H1 (cell line): Measurements from ENCODE around the gene TEX30. TPM values are rescaled to one million over a fixed set of nuclear protein-coding genes. Genes with fewer than 3 reads are reported as not detected.

Experiments
- CTCF ChIA-PET: fragments of 300-600 bp; sonication (Branson Sonifier 250); formaldehyde crosslinking; loops from one replicate; lab custom pipeline; 2021; ENCODE audit not compliant: partially characterized antibody; lab: Charles Lee
- POLR2A ChIA-PET: fragments of 300-600 bp; sonication (Branson Sonifier 250); formaldehyde crosslinking; loops from one replicate; lab custom pipeline; 2021; ENCODE audit warnings: inconsistent platforms; ENCODE audit not compliant: partially characterized antibody; lab: Charles Lee
- DNase-seq, 2 experiments: peaks; one replicate each; pipeline versions ENCODE4 v3.0.0 to v3.0.0-alpha.2; 2010 to 2022; ENCODE audit warnings: low spot score in 2 of 2, low read depth in 1 of 2, mixed read lengths in 1 of 2
- FAIRE-seq: peaks from 2 replicates; lab custom pipeline; 2011; peaks lifted over from hg19 to GRCh38; lab: Jason Lieb, UNC
- H2AFZ ChIP-seq: 2 replicates; pipeline ENCODE4 v1.8.1; 2012; ENCODE audit warnings: low read length, inconsistent platforms
- H2AK5ac ChIP-seq: 2 replicates; pipeline ENCODE4 v1.6.1; 2013; ENCODE audit warnings: low read depth, low read length
- H2BK120ac ChIP-seq: replicated peaks from 2 replicates; pipeline ENCODE3; 2013; ENCODE audit warnings: low read depth, low read length, inconsistent platforms
- H2BK12ac ChIP-seq: 2 replicates; pipeline ENCODE4 v1.6.1; 2013; ENCODE audit warnings: low read depth, low read length
- H2BK15ac ChIP-seq: 2 replicates; pipeline ENCODE4 v1.6.1; 2013; ENCODE audit warnings: low read length
- H2BK20ac ChIP-seq: 2 replicates; pipeline ENCODE4 v1.6.1; 2013; ENCODE audit warnings: low read length
- H2BK5ac ChIP-seq: 2 replicates; pipeline ENCODE4 v1.6.1; 2013; ENCODE audit warnings: low read depth, low read length
- H3K14ac ChIP-seq: 2 replicates; pipeline ENCODE4 v1.6.1; 2013; ENCODE audit warnings: inconsistent platforms; ENCODE audit not compliant: insufficient read length
- H3K18ac ChIP-seq: 2 replicates; pipeline ENCODE4 v1.6.1; 2013; ENCODE audit warnings: low read length; ENCODE audit errors: extremely low read depth
- H3K23ac ChIP-seq: 2 replicates; pipeline ENCODE4 v1.6.1; 2013; ENCODE audit warnings: inconsistent platforms; ENCODE audit not compliant: insufficient read length
- H3K23me2 ChIP-seq: 2 replicates; pipeline ENCODE4 v1.6.1; 2013; ENCODE audit warnings: low read depth, low read length
- H3K27ac ChIP-seq: 2 replicates; pipeline ENCODE4 v1.6.1; 2011; ENCODE audit warnings: low read depth, low read length, inconsistent platforms
- H3K27me3 ChIP-seq, 4 experiments: replicated peaks in 1 of 4; 1 replicate in 1 of 4; 2 replicates in 3 of 4; pipeline versions ENCODE4 v1.6.1 to v1.8.1; 2011 to 2013; ENCODE audit warnings: low read length in 3 of 4, mild to moderate bottlenecking in 3 of 4, inconsistent platforms in 2 of 4, mixed read lengths in 2 of 4, moderate library complexity in 1 of 4; ENCODE audit not compliant: control insufficient read depth in 3 of 4, insufficient read depth in 3 of 4; ENCODE audit errors: extremely low read depth in 1 of 4
- H3K36me3 ChIP-seq, 4 experiments: 2 replicates each; pipeline versions ENCODE4 v1.6.1 to v1.8.1; 2011 to 2013; ENCODE audit warnings: mild to moderate bottlenecking in 4 of 4, low read length in 3 of 4, moderate library complexity in 2 of 4, control low read depth in 1 of 4, inconsistent platforms in 1 of 4; ENCODE audit not compliant: insufficient read depth in 4 of 4, control insufficient read depth in 2 of 4
- H3K4ac ChIP-seq: replicated peaks from 2 replicates; pipeline ENCODE3; 2013; ENCODE audit warnings: low read length, low read depth, mixed read lengths, inconsistent platforms; ENCODE audit not compliant: insufficient read length
- H3K4me1 ChIP-seq, 4 experiments: replicated peaks in 1 of 4; 1 replicate in 1 of 4; 2 replicates in 3 of 4; pipeline versions ENCODE4 v1.6.1 to v1.8.1; 2011 to 2013; ENCODE audit warnings: low read length in 3 of 4, inconsistent platforms in 2 of 4, mixed read lengths in 1 of 4; ENCODE audit not compliant: insufficient read depth in 4 of 4, control insufficient read depth in 3 of 4
- H3K4me2 ChIP-seq, 2 experiments: 2 replicates each; pipeline versions ENCODE4 v1.6.1 to v1.8.1; 2011 to 2013; ENCODE audit warnings: low read depth in 2 of 2, low read length in 2 of 2, control low read depth in 1 of 2, inconsistent platforms in 1 of 2, mild to moderate bottlenecking in 1 of 2; ENCODE audit not compliant: insufficient read depth in 1 of 2
- H3K4me3 ChIP-seq, 4 experiments: fragments of 200-600, 300-600 bp in 1 of 4; sonication (generic), shearing (Covaris generic), sonication (Bioruptor Twin) in 1 of 4; 2 replicates each; pipeline versions ENCODE4 v1.5.1 to v1.8.1; 2011 to 2016; ENCODE audit warnings: low read length in 4 of 4, low read depth in 3 of 4, control low read depth in 2 of 4, inconsistent platforms in 2 of 4, mild to moderate bottlenecking in 2 of 4, mixed read lengths in 1 of 4, moderate library complexity in 1 of 4; ENCODE audit not compliant: insufficient read depth in 2 of 4; ENCODE audit errors: extremely low read depth in 1 of 4
- H3K56ac ChIP-seq: replicated peaks from 2 replicates; pipeline ENCODE3; 2013; ENCODE audit warnings: low read depth, mild to moderate bottlenecking, mixed read lengths, low read length, inconsistent platforms; ENCODE audit not compliant: insufficient read length
- H3K79me1 ChIP-seq: 2 replicates; pipeline ENCODE4 v1.6.1; 2013; ENCODE audit warnings: low read depth, low read length, control low read depth
- H3K79me2 ChIP-seq, 2 experiments: 2 replicates each; pipeline versions ENCODE4 v1.6.1 to v1.8.1; 2012 to 2013; ENCODE audit warnings: low read length in 2 of 2, mild to moderate bottlenecking in 2 of 2, inconsistent platforms in 1 of 2; ENCODE audit not compliant: insufficient read depth in 2 of 2, control insufficient read depth in 1 of 2
- H3K9ac ChIP-seq, 4 experiments: replicated peaks in 1 of 4; 1 replicate in 1 of 4; 2 replicates in 3 of 4; pipeline versions ENCODE4 v1.6.1 to v1.8.1; 2011 to 2013; ENCODE audit warnings: low read depth in 3 of 4, low read length in 3 of 4, control low read depth in 2 of 4, mild to moderate bottlenecking in 2 of 4, moderate library complexity in 2 of 4, inconsistent platforms in 1 of 4; ENCODE audit errors: extremely low read depth in 1 of 4
- H3K9me3 ChIP-seq, 2 experiments: 2 replicates each; pipeline versions ENCODE4 v1.6.1 to v1.8.1; 2012 to 2013; ENCODE audit warnings: mild to moderate bottlenecking in 2 of 2, moderate library complexity in 2 of 2, control low read depth in 1 of 2, inconsistent platforms in 1 of 2, low read depth in 1 of 2, low read length in 1 of 2, mixed read lengths in 1 of 2; ENCODE audit not compliant: insufficient read depth in 2 of 2
- H4K20me1 ChIP-seq, 2 experiments: replicated peaks in 1 of 2; 2 replicates each; pipeline versions ENCODE3 to v1.8.1; 2011 to 2013; ENCODE audit warnings: inconsistent platforms in 2 of 2, low read length in 2 of 2, mild to moderate bottlenecking in 1 of 2; ENCODE audit not compliant: insufficient read depth in 2 of 2, control insufficient read depth in 1 of 2
- H4K5ac ChIP-seq: 2 replicates; pipeline ENCODE4 v1.6.1; 2013; ENCODE audit warnings: low read length, low read depth, mixed read lengths, inconsistent platforms; ENCODE audit not compliant: insufficient read length
- H4K8ac ChIP-seq: 2 replicates; pipeline ENCODE4 v1.8.0; 2013; ENCODE audit warnings: mild to moderate bottlenecking, moderate library complexity, low read length, inconsistent platforms; ENCODE audit not compliant: insufficient read depth; ENCODE audit errors: extremely low read depth
- H4K91ac ChIP-seq: replicated peaks from 2 replicates; pipeline ENCODE3; 2013; ENCODE audit warnings: low read length, mixed read lengths, inconsistent platforms; ENCODE audit not compliant: insufficient read length
- BCL11A ChIP-seq, 2 experiments: IDR thresholded peaks; one replicate each; pipeline ENCODE4 v1.6.1; 2011; ENCODE audit warnings: low read depth in 2 of 2, low read length in 2 of 2, mild to moderate bottlenecking in 2 of 2
- EP300 ChIP-seq, 2 experiments: IDR thresholded peaks; 1 replicate in 1 of 2; 2 replicates in 1 of 2; pipeline ENCODE4 v1.6.1; 2011 to 2012; ENCODE audit warnings: low read depth in 2 of 2, low read length in 2 of 2, mild to moderate bottlenecking in 2 of 2, borderline replicate concordance in 1 of 2, inconsistent platforms in 1 of 2, moderate library complexity in 1 of 2
- KDM1A ChIP-seq: fragments of 200-600, 300-600 bp; sonication (generic); IDR thresholded peaks from 2 replicates; pipeline ENCODE4 v1.7.1; 2016; ENCODE audit warnings: mild to moderate bottlenecking, low read length, borderline replicate concordance
- KDM4A ChIP-seq: IDR thresholded peaks from one replicate; pipeline ENCODE4 v1.7.1; 2012; ENCODE audit warnings: low read depth, mild to moderate bottlenecking, moderate library complexity, low read length, inconsistent platforms; ENCODE audit not compliant: severe bottlenecking
- SAP30 ChIP-seq: fragments of 300-600 bp; sonication (generic); IDR thresholded peaks from 2 replicates; pipeline ENCODE4 v1.7.1; 2012; ENCODE audit warnings: low read length, moderate library complexity, mild to moderate bottlenecking, inconsistent platforms; ENCODE audit not compliant: insufficient read depth, insufficient replicate concordance
- WGBS, 2 experiments: shearing (Covaris generic) in 1 of 2; methylation state at CpG; one replicate each; pipeline versions ENCODE4 v1.1.6 to v1.1.7; 2013 to 2015; ENCODE audit warnings: low lambda C conversion rate in 2 of 2, mixed read lengths in 2 of 2, inconsistent platforms in 1 of 2, low coverage in 1 of 2, missing lambda C conversion rate in 1 of 2; ENCODE audit not compliant: insufficient replicate concordance in 2 of 2, insufficient coverage in 1 of 2, insufficient read length in 1 of 2; ENCODE audit errors: extremely low coverage in 1 of 2, missing lambda C conversion rate in 1 of 2; 5-methylcytosine and 5-hydroxymethylcytosine counted together
- polyA plus RNA-seq, 7 experiments: library from polyadenylated mRNA; depleted of rRNA in 3 of 7; stranded (reverse) in 5 of 7; unstranded in 2 of 7; fragments of >200 nt in 5 of 7; fragments of 200-250 nt in 2 of 7; gene quantifications; 1 replicate in 5 of 7; 2 replicates in 1 of 7; 4 replicates in 1 of 7; pipeline versions ENCODE4 v1.2.1 to v1.2.3, GENCODE V29; 2011 to 2013; ENCODE audit warnings: missing spikeins in 2 of 7, mixed read lengths in 2 of 7
- total RNA-seq: library from RNA; stranded (reverse); fragmentation: NEBNext Ultra II Directional; extraction: Animal tissue kit (Norgen Biotek cat#: 25700); gene quantifications from 2 replicates; pipeline ENCODE4 v1.2.1, GENCODE V29; 2021

Gene TEX30
- total and polyA plus RNA-seq, 2 of the 8 experiments (the other 6 are each of a cell fraction or from before 2014, with no cell fraction given) = 6.5 to 10.3 TPM

GRCh38 chr13:102776271-102776670 lies 2.7 kb upstream of the TEX30 start:
- H3K36me3 ChIP-seq = no peaks in the 10 kb centered on the region; a peak in 1 of 8 replicates
- H2AFZ ChIP-seq = no peak overlapping the region
- H2BK12ac ChIP-seq = no peak overlapping the region
- peaks cover 0 to 2% of the 10 kb centered on the region in 2 experiments for H4K20me1 ChIP-seq
- peaks cover 5% of the 10 kb centered on the region for H3K23me2 ChIP-seq
- H2BK120ac ChIP-seq = no peak overlapping the region
- H3K4ac ChIP-seq = no peak overlapping the region
- CTCF ChIA-PET = interaction anchor here (0.6 kb wide), 1 partner anchor 255 kb away, joined by 4 read pairs; no protein-coding TSS in a partner anchor
- no peak overlapping the region for H4K8ac ChIP-seq
- WGBS, 2 experiments = 91% methylated on average over 2 of the region's 2 CpGs; no CpG with 5 or more reads in 1 of the 2 experiments
- H2BK5ac ChIP-seq = no peak overlapping the region
- no peak overlapping the region for H2BK15ac ChIP-seq
- no peak overlapping the region for H2BK20ac ChIP-seq
- no peak overlapping the region for H3K23ac ChIP-seq
- DNase-seq (no peak), FAIRE-seq (no peak)
- H3K9ac ChIP-seq = no peak overlapping the region
- peaks cover 0 to 4% of the 10 kb centered on the region in 2 experiments; a peak in 1 of 4 replicates for H3K9me3 ChIP-seq
- no peak overlapping the region for H3K4me2 ChIP-seq
- H3K18ac ChIP-seq = no peak overlapping the region
- no peak overlapping the region for H3K4me3 ChIP-seq
- POLR2A ChIA-PET = no interaction called here
- peaks cover 0 to 6% (median 2%) of the 10 kb centered on the region in 4 experiments; a peak in 2 of 7 replicates for H3K4me1 ChIP-seq
- peaks cover 0 to 18% (median 12%) of the 10 kb centered on the region in 4 experiments; a peak in 5 of 7 replicates for H3K27me3 ChIP-seq
- H2AK5ac ChIP-seq = no peak overlapping the region
- H4K5ac ChIP-seq = no peak overlapping the region
- no peak overlapping the region for H4K91ac ChIP-seq
- H3K14ac ChIP-seq = no peak overlapping the region
- H3K79me2 ChIP-seq = no peaks in the 10 kb centered on the region
- H3K79me1 ChIP-seq = no peaks in the 10 kb centered on the region
- H3K56ac ChIP-seq = no peak overlapping the region
- no peak overlapping the region for H3K27ac ChIP-seq
- TF ChIP-seq SAP30 = no peak
- TF ChIP-seq EP300 (IDR thresholded peaks at IDR 0.05; ENCODE audit: borderline replicate concordance in 1 of 2, low read depth in 2 of 2, low read length in 2 of 2) = no peak
- TF ChIP-seq KDM1A = no peak
- no peak for TF ChIP-seq BCL11A (IDR thresholded peaks at IDR 0.05; ENCODE audit: low read depth in 2 of 2, low read length in 2 of 2)
- TF ChIP-seq KDM4A = no peak
